Measurements from ENCODE around the gene PLEKHA7.

DNA sequence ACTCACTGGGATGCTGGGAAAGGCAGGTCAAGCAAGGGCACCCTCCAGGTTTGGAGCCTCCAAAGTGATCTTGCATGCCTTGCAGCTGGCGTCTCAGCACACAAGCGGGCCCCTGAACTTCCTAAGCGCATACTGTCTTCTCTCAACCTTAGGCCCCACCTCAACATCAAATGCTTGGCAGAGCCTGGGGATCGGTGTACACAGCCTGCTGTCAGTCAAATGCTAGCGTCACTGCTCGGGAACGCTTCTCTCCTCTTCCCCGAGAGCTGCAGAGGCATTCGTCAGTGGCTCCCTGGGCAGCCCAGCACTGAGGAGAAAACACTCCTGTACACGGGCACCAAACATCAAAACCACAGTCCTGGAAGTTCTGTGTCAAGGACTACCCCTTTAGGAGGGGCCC is 150.8 kb downstream of the PLEKHA7 start:
- TF ChIP-seq EZH2phosphoT487 (IDR thresholded peaks at IDR 0.05; ENCODE audit: insufficient read depth, low read depth) (no peak), EZH2 (IDR thresholded peaks at IDR 0.05; ENCODE audit: insufficient read depth, poor library complexity, severe bottlenecking) (no peak)
